ENCODE data around the gene NDUFB5. TPM values are rescaled to one million over a fixed set of nuclear protein-coding genes. Genes with fewer than 3 reads are reported as not detected.

Gene NDUFB5
- total RNA-seq, 1 experiment from 2014 or later: 78.9 TPM

- Histone ChIP-seq H4K8ac (replicated peaks; ENCODE audit: insufficient read length, low read depth, low read length) (no peak within 1 kb of the TSS), H3K9me3 (ENCODE audit: control insufficient read depth, low read depth, low read length) (no peaks in the 10 kb centered on the region), H3K4me1 (ENCODE audit: insufficient read depth, low read length) (no peaks in the 10 kb centered on the region), H2BK120ac (ENCODE audit: low read depth, low read length, poor library complexity, severe bottlenecking) (no peak within 1 kb of the TSS), H3K18ac (ENCODE audit: insufficient read length, low read depth, low read length) (peak within 1 kb of the TSS; percentile 100), H2BK15ac (ENCODE audit: low read depth, low read length) (no peak within 1 kb of the TSS), H3K23me2 (ENCODE audit: insufficient read length, low read depth, low read length, poor library complexity, severe bottlenecking) (peaks cover 16% of the 10 kb centered on the region), H3T11ph (ENCODE audit: low read length) (no peak within 1 kb of the TSS), H3K4ac (ENCODE audit: low read depth, low read length) (no peak within 1 kb of the TSS; the same call in 1 of the 2 replicates), H3K9ac (ENCODE audit: extremely low read depth, insufficient read length, low read length) (peak within 1 kb of the TSS; percentile 96), H3K79me1 (ENCODE audit: insufficient read depth, low read depth, low read length, poor library complexity, severe bottlenecking) (no peaks in the 10 kb centered on the region), H2BK20ac (ENCODE audit: low read depth, low read length, poor library complexity, severe bottlenecking) (no peak within 1 kb of the TSS), H3K79me2 (ENCODE audit: insufficient read depth, low read length) (peaks cover 16% of the 10 kb centered on the region; the same call in 1 of the 2 replicates), H4K20me1 (ENCODE audit: control insufficient read depth, insufficient read depth, insufficient read length) (no peaks in the 10 kb centered on the region), H3K23ac (ENCODE audit: insufficient read length, low read depth, low read length) (no peak within 1 kb of the TSS), H3K56ac (ENCODE audit: insufficient read length, low read depth, low read length) (no peak within 1 kb of the TSS), H3K14ac (ENCODE audit: insufficient read depth, low read length) (peak within 1 kb of the TSS; percentile 100), H4K5ac (ENCODE audit: insufficient read length, low read depth, low read length) (peak within 1 kb of the TSS; percentile 76), H2BK12ac (ENCODE audit: insufficient read length, low read depth, low read length) (peak within 1 kb of the TSS; percentile 86), H3K27me3 (ENCODE audit: insufficient read depth, low read length) (no peaks in the 10 kb centered on the region), H3K27ac (ENCODE audit: insufficient read length, low read depth, low read length) (peak within 1 kb of the TSS; percentile 14), H2AK5ac (ENCODE audit: insufficient read length, low read length) (no peak within 1 kb of the TSS), H2BK5ac (ENCODE audit: insufficient read length, low read length) (peak within 1 kb of the TSS; percentile 81), H3K4me2 (ENCODE audit: insufficient read depth, insufficient read length, low read length) (peak within 1 kb of the TSS; percentile 71), H4K91ac (ENCODE audit: insufficient read length, low read depth, low read length) (peak within 1 kb of the TSS; percentile 2), H2AFZ (ENCODE audit: low read length) (peak within 1 kb of the TSS; percentile 98)
- Mint-ChIP-seq H3K9me3 (no peaks in the 10 kb centered on the region), H3K36me3 (ENCODE audit: insufficient read depth in 1 of 3, low read depth in 3 of 3) (peaks cover 5 to 18% (median 13%) of the 10 kb centered on the region in 3 experiments; a peak in 5 of 7 replicates), H3K4me1 (peaks cover 24 to 26% of the 10 kb centered on the region in 2 experiments), H3K27me3 (ENCODE audit: low read depth) (no peaks in the 10 kb centered on the region), H3K4me3 (peak within 1 kb of the TSS; percentile 81 to 98), H3K27ac (peak within 1 kb of the TSS; percentile 80 to 94 (median 92))
- DNase-seq: peak; percentile 76
- no peak for TF ChIP-seq CTCF (conservative IDR thresholded peaks at IDR 0.05)
- no CpG with 5 or more reads among the region's 56 CpGs for whole genome bisulfite sequencing (ENCODE audit: extremely low coverage, insufficient read length, low lambda C conversion rate)
Observed at GRCh38 chr3:179652447-179653095, 48.0 kb downstream of the NDUFB5 start, which contains the start of gene USP13. Gene USP13 (plus strand): TSS chr3:179653040. CDS start chr3:179653226, 186 bp downstream.

Data from H9 (cell line).